ENCODE data around the gene KIRREL1. TPM values are rescaled to one million over a fixed set of nuclear protein-coding genes. Genes with fewer than 3 reads are reported as not detected.
A peak's percentile ranks its signal among the peaks of the same experiment; 100 is the strongest.

Gene KIRREL1
- total and polyA plus RNA-seq, 2 experiments from 2014 or later = 5.1 to 35.2 TPM

- Mint-ChIP-seq H3K4me1 (peaks cover 42% of the 10 kb centered on the region), H3K27me3 (ENCODE audit: insufficient read depth, low read depth, poor library complexity) (peaks cover 9% of the 10 kb centered on the region), H3K27ac (no peak overlapping the region), H3K4me3 (no peak overlapping the region), H3K9me3 (no peaks in the 10 kb centered on the region), H3K36me3 (ENCODE audit: low read depth) (peaks cover 21% of the 10 kb centered on the region; the same call in 2 of the 3 replicates)
- Histone ChIP-seq H3K27me3 (ENCODE audit: insufficient read depth) (no peaks in the 10 kb centered on the region), H4K20me1 (replicated peaks; ENCODE audit: insufficient read depth) (0 out of 2 replicates have a peak, but pooled peaks cover 5% of the 10 kb centered on the region), H3K9me2 (ENCODE audit: insufficient read depth) (no peaks in the 10 kb centered on the region), H3K79me2 (replicated peaks; ENCODE audit: insufficient read depth) (peaks cover 57% of the 10 kb centered on the region), H2AFZ (no peak overlapping the region), H3K4me2 (no peak overlapping the region), H3K36me3 (ENCODE audit: insufficient read depth) (no peaks in the 10 kb centered on the region), H3K4me1 (ENCODE audit: insufficient read depth) (peaks cover 25% of the 10 kb centered on the region; the same call in 1 of the 2 replicates), H3F3A (replicated peaks; ENCODE audit: low read depth) (peaks cover 10% of the 10 kb centered on the region), H3K4me3 (no peak overlapping the region), H3K27ac (ENCODE audit: low read depth) (no peak overlapping the region)
- ATAC-seq (peak; percentile 35; the same call in 2 of the 3 replicates), DNase-seq (ENCODE audit: low spot score) (peak; percentile 73)
- TF ChIP-seq CTCF (conservative IDR thresholded peaks at IDR 0.05; ENCODE audit: low read depth in 2 of 2) (peak; percentile 74 to 98), NANOG (IDR thresholded peaks at IDR 0.05; ENCODE audit: borderline replicate concordance) (no peak)
Measured at GRCh38 chr1:158035976-158036583, 42.6 kb downstream of the KIRREL1 start.

GRCh38 chr1:158037008-158037865 is 43.8 kb downstream of the KIRREL1 start:
- Histone ChIP-seq H3K36me3 (ENCODE audit: insufficient read depth) (no peaks in the 10 kb centered on the region), H3K4me3 (no peak overlapping the region), H3K4me2 (no peak overlapping the region; the same call in 1 of the 2 replicates), H3K9me2 (ENCODE audit: insufficient read depth) (no peaks in the 10 kb centered on the region), H2AFZ (no peak overlapping the region), H3K4me1 (ENCODE audit: insufficient read depth) (peaks cover 25% of the 10 kb centered on the region; the same call in 1 of the 2 replicates), H3K79me2 (replicated peaks; ENCODE audit: insufficient read depth) (peaks cover 61% of the 10 kb centered on the region), H3K27ac (ENCODE audit: low read depth) (no peak overlapping the region), H4K20me1 (replicated peaks; ENCODE audit: insufficient read depth) (0 out of 2 replicates have a peak, but pooled peaks cover 5% of the 10 kb centered on the region), H3F3A (replicated peaks; ENCODE audit: low read depth) (peaks cover 10% of the 10 kb centered on the region), H3K27me3 (ENCODE audit: insufficient read depth) (no peaks in the 10 kb centered on the region)
- H3K27me3 Mint-ChIP-seq (ENCODE audit: insufficient read depth, low read depth, poor library complexity) = peaks cover 5% of the 10 kb centered on the region
- no peak overlapping the region for H3K27ac Mint-ChIP-seq
- peaks cover 9% of the 10 kb centered on the region; the same call in 2 of the 3 replicates for H3K36me3 Mint-ChIP-seq (ENCODE audit: low read depth)
- peaks cover 38% of the 10 kb centered on the region for H3K4me1 Mint-ChIP-seq
- no peak for DNase-seq (ENCODE audit: low spot score)
- no peak for ATAC-seq
- no peak overlapping the region for H3K4me3 Mint-ChIP-seq
- no peaks in the 10 kb centered on the region for H3K9me3 Mint-ChIP-seq
- TF ChIP-seq CREB1 (CRISPR knock-in tag; IDR thresholded peaks at IDR 0.05; ENCODE audit: low read depth) (no peak), EZH2 (IDR thresholded peaks at IDR 0.05; ENCODE audit: low read depth, unreplicated experiment) (no peak), JUNB (IDR thresholded peaks at IDR 0.05; ENCODE audit: unreplicated experiment) (no peak), STAT1 (IDR thresholded peaks at IDR 0.05; ENCODE audit: unreplicated experiment) (no peak), ZNF331 (CRISPR knock-in tag; IDR thresholded peaks at IDR 0.05; ENCODE audit: low read depth) (no peak), ZNF462 (CRISPR knock-in tag; IDR thresholded peaks at IDR 0.05) (no peak)
- TF ChIP-seq, protein P1, sequence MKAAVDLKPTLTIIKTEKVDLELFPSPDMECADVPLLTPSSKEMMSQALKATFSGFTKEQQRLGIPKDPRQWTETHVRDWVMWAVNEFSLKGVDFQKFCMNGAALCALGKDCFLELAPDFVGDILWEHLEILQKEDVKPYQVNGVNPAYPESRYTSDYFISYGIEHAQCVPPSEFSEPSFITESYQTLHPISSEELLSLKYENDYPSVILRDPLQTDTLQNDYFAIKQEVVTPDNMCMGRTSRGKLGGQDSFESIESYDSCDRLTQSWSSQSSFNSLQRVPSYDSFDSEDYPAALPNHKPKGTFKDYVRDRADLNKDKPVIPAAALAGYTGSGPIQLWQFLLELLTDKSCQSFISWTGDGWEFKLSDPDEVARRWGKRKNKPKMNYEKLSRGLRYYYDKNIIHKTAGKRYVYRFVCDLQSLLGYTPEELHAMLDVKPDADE (IDR thresholded peaks at IDR 0.05) = no peak

Measured in GM23338 (cell line).